Spleen (tissue), 11 donors: ENCODE data around the gene TNFRSF13B. TPM values are rescaled to one million over a fixed set of nuclear protein-coding genes. Genes with fewer than 3 reads are reported as not detected.
A peak's percentile ranks its signal among the peaks of the same experiment; 100 is the strongest.

Source experiments
- DNase-seq: peaks from one replicate; pipeline ENCODE4 v3.0.0-alpha.2; 2020
- H3K27ac ChIP-seq, 8 donors: fragments of 200-600 bp; sonication (generic) in 7 of 8; 1 replicate in 4 of 8; 2 replicates in 4 of 8; pipeline versions ENCODE4 v1.5.0 to v1.8.0; 2016 to 2021; ENCODE audit warnings: inconsistent platforms in 4 of 8, mild to moderate bottlenecking in 4 of 8, moderate library complexity in 1 of 8
- H3K27me3 ChIP-seq, 7 donors: fragments of 200-600 bp; sonication (generic) in 6 of 7; replicated peaks in 1 of 7; 1 replicate in 4 of 7; 2 replicates in 3 of 7; pipeline versions ENCODE4 v1.5.0 to v1.8.0; 2016 to 2021; ENCODE audit warnings: inconsistent platforms in 3 of 7, mild to moderate bottlenecking in 1 of 7
- H3K36me3 ChIP-seq, 6 donors: fragments of 200-600 bp; sonication (generic) in 5 of 6; 1 replicate in 4 of 6; 2 replicates in 2 of 6; pipeline versions ENCODE4 v1.5.0 to v1.8.0; 2016 to 2021; ENCODE audit warnings: inconsistent platforms in 2 of 6
- H3K4me1 ChIP-seq, 6 donors: fragments of 200-600 bp; sonication (generic) in 5 of 6; 1 replicate in 3 of 6; 2 replicates in 3 of 6; pipeline versions ENCODE4 v1.5.0 to v1.8.0; 2016 to 2021; ENCODE audit warnings: inconsistent platforms in 3 of 6
- H3K4me3 ChIP-seq, 8 donors: fragments of 200-600 bp; sonication (generic) in 7 of 8; 1 replicate in 4 of 8; 2 replicates in 4 of 8; pipeline versions ENCODE4 v1.5.0 to v1.8.0; 2016 to 2021; ENCODE audit warnings: inconsistent platforms in 4 of 8, mild to moderate bottlenecking in 4 of 8, moderate library complexity in 2 of 8
- H3K9me3 ChIP-seq, 8 donors: fragments of 200-600 bp; sonication (generic) in 7 of 8; 1 replicate in 4 of 8; 2 replicates in 4 of 8; pipeline versions ENCODE4 v1.5.0 to v1.8.0; 2016 to 2021; ENCODE audit warnings: inconsistent platforms in 4 of 8
- CTCF ChIP-seq, 11 experiments: fragments of 200-600 bp in 7 of 11; fragments of 450-650 bp in 4 of 11; sonication (generic) in 4 of 11; IDR thresholded peaks in 8 of 11; conservative IDR thresholded peaks in 3 of 11; 1 replicate in 7 of 11; 2 replicates in 4 of 11; pipeline versions ENCODE4 v1.4.0 to v1.8.0; 2016 to 2021; ENCODE audit warnings: antibody characterized with exemption in 11 of 11, inconsistent platforms in 4 of 11, mild to moderate bottlenecking in 1 of 11
- POLR2A ChIP-seq, 3 donors: fragments of 450-650 bp; IDR thresholded peaks; one replicate each; pipeline ENCODE4 v1.5.1; 2017; ENCODE audit warnings: antibody characterized with exemption in 3 of 3, mild to moderate bottlenecking in 1 of 3
- POLR2AphosphoS5 ChIP-seq, 3 donors: sonication (generic); formaldehyde crosslinking; IDR thresholded peaks; one replicate each; pipeline ENCODE4 v1.5.1; 2017; ENCODE audit warnings: antibody characterized with exemption in 3 of 3
- WGBS, 5 donors: extraction: QIAGEN DNeasy Blood & Tissue Kit in 3 of 5; methylation state at CpG; one replicate each; pipeline versions ENCODE4 v1.1.5 to v1.1.7; 2013 to 2018; 5-methylcytosine and 5-hydroxymethylcytosine counted together
- intact Hi-C: fragments of 100-400 bp; cut with DNase I; formaldehyde crosslinking; loops from one replicate; pipeline ENCODE4 v1.15.0; 2023; ENCODE audit warnings: low total_unique reads
- polyA plus RNA-seq, 3 donors: library from polyadenylated mRNA; stranded (reverse); fragments of 200-250 nt; gene quantifications; one replicate each; pipeline ENCODE4 v1.2.1, GENCODE V29; 2013
- total RNA-seq, 7 donors: library from RNA; depleted of rRNA in 3 of 7; stranded (reverse); fragments of >200 nt in 3 of 7; fragmentation: NEBNext Ultra II Directional in 4 of 7; extraction: Animal tissue kit (Norgen Biotek cat#: 25700) in 4 of 7; gene quantifications; one replicate each; pipeline versions ENCODE4 v1.1.0 to v1.2.1, GENCODE V29; 2016 to 2021
- donor health status: healthy with polysubstance abuse.
- donor health status: DM: no; HTN: no; CAD: no; lungs with moderate emphysema.
- donor health status: DM: no; HTN: no; CAD: no.
- donor health status: Bipolar disorder and iron deficiency.
- donor health status: healthy.
- donor health status: DM: no; HTN: no; CAD: no.
- donor health status: DM: yes; HTN: yes; CAD: no.

TNFRSF13B gene
- total and polyA plus RNA-seq, 10 donors = 25.1 to 142 (median 49.5) TPM

DNA sequence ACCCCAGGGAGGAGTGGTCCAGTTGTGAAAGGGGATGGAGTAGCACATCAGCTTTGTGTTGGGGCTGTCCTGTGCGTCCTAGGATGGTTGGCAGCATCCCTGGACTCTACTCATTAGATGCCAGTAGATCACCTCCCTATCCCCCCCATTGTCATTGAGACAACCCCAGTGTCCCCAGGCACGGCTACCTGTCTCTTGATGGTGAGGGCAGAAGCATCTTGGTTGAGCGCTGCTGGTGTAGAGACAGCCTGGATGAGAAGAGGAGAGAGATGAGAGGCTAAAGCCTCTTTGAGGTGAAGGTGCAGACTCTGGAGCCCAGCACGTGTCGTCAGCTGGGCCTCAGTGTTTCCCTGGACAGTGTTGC is 55.4 kb downstream of the TNFRSF13B start:
- peak; percentile 33 for DNase-seq
- intact Hi-C loops = no loop called here
- 86 to 97% (median 93%) methylated on average over 5 of the region's 5 CpGs for WGBS, 5 donors
- Histone ChIP-seq H3K27ac (no peak overlapping the region), H3K4me3 (no peak overlapping the region), H3K9me3 (no peaks in the 10 kb centered on the region), H3K36me3 (no peaks in the 10 kb centered on the region), H3K4me1 (no peaks in the 10 kb centered on the region), H3K27me3 (no peaks in the 10 kb centered on the region)
- TF ChIP-seq CTCF (IDR thresholded peaks at IDR 0.05 in 8 of 11, conservative IDR thresholded peaks at IDR 0.05 in 3 of 11) = no peak
- TF ChIP-seq POLR2AphosphoS5 (IDR thresholded peaks at IDR 0.05) = no peak
- TF ChIP-seq POLR2A (IDR thresholded peaks at IDR 0.05) = no peak

DNA sequence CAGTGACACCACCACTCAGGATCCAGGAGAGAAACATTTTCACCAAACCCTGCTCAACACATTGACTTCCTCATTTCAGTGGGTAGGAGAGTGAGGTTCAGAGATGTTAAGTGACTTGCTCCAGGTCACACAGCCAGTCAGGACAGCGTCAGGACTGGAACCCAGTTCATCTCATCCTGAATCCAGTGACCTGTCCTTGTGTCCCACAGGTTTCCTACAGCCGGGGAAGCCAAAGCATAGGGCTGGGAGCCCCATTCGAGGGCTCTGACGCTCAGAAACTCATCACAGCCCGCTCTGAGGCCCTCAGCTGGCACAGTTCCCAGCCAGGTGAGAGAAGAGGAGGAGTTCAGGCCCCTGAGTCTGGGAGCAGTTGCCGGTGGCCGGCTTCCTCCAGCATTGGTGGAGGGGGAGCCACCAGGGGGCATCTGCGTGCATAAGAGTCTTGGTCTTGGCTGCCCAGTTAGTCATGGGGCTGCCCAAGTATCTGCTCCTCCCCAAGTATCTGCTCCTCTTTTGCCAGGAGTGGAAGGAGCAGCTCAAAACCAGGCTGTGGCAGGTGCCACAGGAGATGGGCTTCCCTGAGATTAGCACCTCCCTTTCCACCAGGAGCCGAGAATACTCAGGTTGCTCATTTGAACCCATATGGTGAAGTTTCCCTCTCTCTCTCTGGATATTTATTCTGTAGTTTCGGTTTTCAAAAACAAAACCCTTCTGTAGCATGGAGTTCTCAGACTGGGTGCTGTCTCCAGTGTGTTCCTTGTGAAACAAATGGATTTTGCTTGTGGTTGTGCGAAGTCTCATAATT is 56.0 kb downstream of the TNFRSF13B start:
- no peaks in the 10 kb centered on the region for H3K9me3 ChIP-seq
- no peak overlapping the region for H3K27ac ChIP-seq
- H3K36me3 ChIP-seq = no peaks in the 10 kb centered on the region
- no peaks in the 10 kb centered on the region for H3K4me1 ChIP-seq
- H3K27me3 ChIP-seq = peaks cover 0 to 6% (median 0%) of the 10 kb centered on the region in 7 donors
- H3K4me3 ChIP-seq = no peak overlapping the region
- TF ChIP-seq POLR2A (IDR thresholded peaks at IDR 0.05) (no peak), POLR2AphosphoS5 (IDR thresholded peaks at IDR 0.05) (no peak), CTCF (IDR thresholded peaks at IDR 0.05 in 8 of 11, conservative IDR thresholded peaks at IDR 0.05 in 3 of 11) (peak in 6 of 11 experiments; percentile 16 to 62 (median 59))
- WGBS, 5 donors = 61 to 85% (median 62%) methylated on average over 8 to 11 of the region's 11 CpGs
- DNase-seq = peak; percentile 84
- intact Hi-C loops = no loop called here

DNA sequence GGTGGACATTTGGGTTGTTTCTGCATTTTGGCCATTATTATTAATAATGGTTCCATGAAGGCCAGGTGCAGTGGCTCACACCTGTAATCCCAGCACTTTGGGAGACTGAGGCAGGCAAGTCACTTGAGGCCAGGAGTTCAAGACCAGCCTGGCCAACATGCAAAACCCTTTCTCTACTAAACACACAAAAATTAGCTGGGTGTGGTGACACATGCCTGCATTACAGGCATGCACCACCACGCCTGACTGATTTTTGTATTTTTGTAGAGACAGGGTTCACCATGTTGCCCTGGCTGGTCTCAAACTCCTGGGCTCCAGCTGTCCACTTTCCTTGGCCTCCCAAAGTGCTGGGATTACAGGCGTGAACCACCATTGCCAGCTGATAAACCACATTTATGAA is 58.5 kb downstream of the TNFRSF13B start:
- H3K27me3 ChIP-seq = peaks cover 0 to 7% (median 0%) of the 10 kb centered on the region in 7 donors
- no peaks in the 10 kb centered on the region for H3K4me1 ChIP-seq
- no peaks in the 10 kb centered on the region for H3K36me3 ChIP-seq
- no peaks in the 10 kb centered on the region for H3K9me3 ChIP-seq
- no peak for DNase-seq
- no peak overlapping the region for H3K4me3 ChIP-seq
- H3K27ac ChIP-seq = no peak overlapping the region
- intact Hi-C loops = no loop called here
- TF ChIP-seq CTCF (IDR thresholded peaks at IDR 0.05 in 8 of 11, conservative IDR thresholded peaks at IDR 0.05 in 3 of 11) (no peak), POLR2AphosphoS5 (IDR thresholded peaks at IDR 0.05) (no peak), POLR2A (IDR thresholded peaks at IDR 0.05) (no peak)
- WGBS, 5 donors = 72 to 90% (median 83%) methylated on average over 2 of the region's 2 CpGs
